NK-92 treated with Interleukin-12 subunit alpha and Interleukin-12 subunit beta, amount 100 ng/mL, for 24 hours (cell line): ENCODE data around the gene CREM.

Source experiments
- DNase-seq: peaks from one replicate; lab custom pipeline; 2025; lab: John Stamatoyannopoulos, UW

Gene CREM

DNA sequence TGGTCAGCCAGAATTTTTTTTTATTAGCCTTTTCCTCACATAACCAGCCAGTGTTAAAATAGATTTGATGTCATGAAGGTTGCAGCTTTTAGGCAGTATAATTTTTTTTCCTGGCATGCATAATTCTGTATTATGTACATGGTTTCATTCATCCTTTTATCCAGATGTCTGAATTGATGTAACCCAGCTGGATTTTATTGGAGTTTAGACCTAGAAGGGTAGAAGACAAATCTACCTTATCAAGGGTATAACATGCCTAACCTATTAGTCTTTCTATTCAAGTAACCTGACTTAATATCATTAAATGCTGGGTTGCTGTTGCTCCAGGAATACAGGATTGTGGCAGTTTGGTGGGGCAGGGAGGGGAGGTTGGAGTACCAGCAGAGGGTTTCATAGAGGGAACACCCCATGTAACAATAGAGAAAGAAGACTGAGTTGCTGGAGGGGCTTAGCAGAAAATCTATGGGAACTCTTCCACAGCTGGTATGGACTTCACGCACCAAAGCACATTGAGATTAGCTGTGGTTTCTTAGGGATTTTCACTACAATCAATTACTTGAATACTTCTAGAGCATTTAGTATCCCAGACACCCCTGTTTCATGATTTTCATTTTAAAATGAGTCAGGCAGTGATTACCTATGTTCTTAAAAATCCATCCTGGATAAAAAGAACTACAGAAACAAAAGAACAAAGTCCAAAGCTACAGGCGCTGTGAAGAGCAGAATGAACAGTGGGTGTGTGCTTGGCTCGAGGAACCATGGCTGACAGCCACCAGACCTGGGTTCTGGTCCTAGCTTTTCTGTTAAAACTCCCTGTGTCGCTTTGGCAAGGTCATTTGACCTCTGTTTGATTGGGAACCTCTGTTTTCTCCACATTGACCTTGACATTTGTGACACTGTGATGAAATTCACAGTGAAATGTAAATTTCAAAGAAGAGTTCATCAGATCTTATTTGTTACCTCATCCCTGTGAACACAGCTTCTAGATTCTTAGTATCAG is 93.5 kb downstream of the CREM start:
- no peak for DNase-seq

- no peak for DNase-seq
Measured at GRCh38 chr10:35223016-35223415, 96.4 kb downstream of the CREM start.

DNA sequence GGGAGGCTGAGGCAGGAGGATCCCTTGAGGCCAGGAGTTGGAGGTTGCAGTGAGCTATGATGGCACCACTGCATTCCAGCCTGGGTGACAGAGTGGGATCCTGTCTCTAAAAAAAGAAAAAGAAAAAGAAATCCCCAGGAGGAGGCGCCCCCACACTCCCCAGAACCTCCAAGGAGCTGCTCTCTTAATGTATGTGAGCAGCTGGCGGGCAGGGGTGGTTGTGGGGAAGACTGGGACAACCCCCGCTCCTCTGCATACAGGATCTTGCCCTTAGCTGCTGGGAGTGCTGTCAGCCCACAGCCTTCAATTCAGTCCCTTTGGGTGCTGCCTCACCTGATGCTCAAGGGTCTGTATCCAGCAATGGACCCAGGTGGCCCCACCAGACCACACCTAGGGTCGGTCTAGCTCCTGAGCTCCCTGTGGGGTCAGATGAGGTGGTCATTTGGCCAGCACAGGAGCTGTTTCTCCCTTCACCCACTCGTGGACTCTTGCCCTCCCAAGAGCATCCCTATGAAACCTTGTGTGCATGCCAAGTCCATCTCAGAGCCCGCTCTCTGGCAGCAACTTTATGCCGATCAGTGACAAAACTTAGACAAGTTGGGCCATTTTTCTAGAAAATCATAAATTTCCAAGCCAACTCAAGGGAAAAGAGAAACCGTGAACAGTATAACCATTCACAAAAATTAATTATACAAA is 97.5 kb downstream of the CREM start:
- DNase-seq = no peak

- DNase-seq = no peak
Measured at GRCh38 chr10:35225204-35225603, 98.6 kb downstream of the CREM start.

GRCh38 chr10:35226507-35226906 is 99.9 kb downstream of the CREM start:
- DNase-seq = no peak

- DNase-seq = no peak
Measured at GRCh38 chr10:35228058-35228457, 101.4 kb downstream of the CREM start.

GRCh38 chr10:35231646-35232045 is 105.0 kb downstream of the CREM start:
- no peak for DNase-seq

GRCh38 chr10:35232527-35232926 is 105.9 kb downstream of the CREM start:
- DNase-seq = no peak

DNA sequence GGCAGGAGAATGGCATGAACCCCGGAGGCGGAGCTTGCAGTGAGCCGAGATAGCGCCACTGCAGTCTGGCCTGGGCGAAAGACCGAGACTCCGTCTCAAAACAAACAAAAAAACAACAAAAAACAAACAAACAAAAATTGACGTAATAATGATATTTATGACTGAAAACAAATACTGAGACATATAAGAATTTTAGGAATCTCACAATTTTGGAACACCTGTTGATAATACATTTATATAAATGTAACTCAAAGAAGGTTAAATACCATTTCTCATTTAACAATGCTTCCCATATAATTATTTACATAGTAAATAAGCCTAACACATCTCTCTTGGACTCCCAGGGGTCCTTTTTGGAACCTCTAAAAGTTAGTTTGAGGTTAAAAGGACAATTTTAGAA is 107.4 kb downstream of the CREM start:
- no peak for DNase-seq

GRCh38 chr10:35236739-35237138 is 110.1 kb downstream of the CREM start:
- DNase-seq = no peak

GRCh38 chr10:35237766-35238512 is 111.3 kb downstream of the CREM start:
- DNase-seq = no peak

DNA sequence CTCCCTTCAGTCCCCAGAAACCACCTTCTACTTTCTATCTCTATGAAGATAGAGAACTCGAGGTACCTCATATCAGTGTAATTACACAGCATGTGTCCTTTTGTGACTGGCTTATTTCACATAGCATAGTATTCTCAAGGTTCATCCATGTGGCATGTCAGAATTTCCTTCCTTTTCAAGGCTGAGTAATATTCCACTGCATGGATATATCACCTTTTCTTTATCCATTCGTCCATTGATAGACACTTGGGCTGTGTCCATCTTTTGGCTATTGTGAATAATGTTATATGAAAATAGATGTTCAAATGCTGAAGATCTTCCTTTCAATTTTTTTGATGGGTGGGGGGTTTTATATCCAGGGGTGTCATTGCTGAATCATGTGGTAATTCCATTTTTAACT is 117.9 kb downstream of the CREM start:
- DNase-seq = no peak

DNA sequence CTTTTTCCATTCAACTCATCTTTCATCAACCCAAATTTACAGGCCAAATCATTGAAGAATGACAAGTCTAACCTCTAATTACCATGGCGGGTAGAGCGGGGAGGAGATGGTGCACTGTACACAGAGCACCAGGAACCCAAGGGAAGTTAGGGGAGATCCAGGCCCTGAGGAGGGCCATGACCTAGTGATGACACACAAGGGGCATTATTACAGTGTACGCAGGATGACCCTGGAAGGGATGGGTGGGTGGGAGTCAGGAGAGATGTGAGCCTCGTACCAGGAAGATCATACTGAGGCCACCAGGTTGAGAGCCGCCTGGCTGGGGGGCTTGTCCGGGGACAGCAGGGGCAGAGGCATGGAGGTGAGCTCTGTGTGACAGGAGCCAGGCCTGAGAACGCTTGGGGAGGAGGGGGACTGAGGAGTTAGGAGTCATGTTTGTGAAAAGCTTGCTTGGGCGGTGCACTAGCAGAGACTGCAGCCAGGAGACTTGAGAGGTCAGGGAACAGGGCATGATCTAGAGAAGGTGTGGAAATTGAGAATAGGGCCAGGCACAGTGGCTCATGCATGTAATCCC is 120.2 kb downstream of the CREM start:
- DNase-seq = no peak

GRCh38 chr10:35251373-35252100 is 124.9 kb downstream of the CREM start:
- DNase-seq = no peak

GRCh38 chr10:35257057-35257983 is 130.7 kb downstream of the CREM start:
- DNase-seq = no peak

DNA sequence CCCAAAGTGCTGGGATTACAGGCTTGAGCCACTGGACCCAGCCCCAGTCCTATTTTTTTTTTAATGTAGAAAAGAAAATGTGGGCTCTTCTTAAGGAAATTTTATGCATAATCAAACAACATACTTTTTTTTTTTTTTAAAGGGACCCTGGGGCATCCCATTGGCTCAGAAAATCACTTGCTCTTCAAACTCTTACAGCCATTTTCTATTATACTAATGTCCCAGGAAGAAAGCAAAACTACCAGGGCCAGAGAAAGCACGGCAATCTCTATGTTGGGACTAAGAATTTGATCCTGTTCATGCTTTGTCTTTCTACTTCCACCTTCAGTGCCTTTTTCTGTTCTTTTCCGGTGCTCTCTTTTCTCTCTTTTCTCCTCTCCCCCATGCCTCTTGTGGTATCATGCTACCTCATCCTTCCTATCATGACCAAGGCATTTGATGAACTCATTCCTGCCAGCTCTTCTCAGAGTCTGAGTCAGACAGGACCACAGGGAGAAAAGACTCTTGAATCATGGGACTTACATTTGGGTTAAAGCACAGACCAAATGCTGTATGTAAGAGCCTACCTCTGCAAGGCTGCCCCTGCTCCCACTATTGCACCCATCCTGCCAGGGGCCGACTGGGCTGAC is 133.2 kb downstream of the CREM start:
- no peak for DNase-seq

DNA sequence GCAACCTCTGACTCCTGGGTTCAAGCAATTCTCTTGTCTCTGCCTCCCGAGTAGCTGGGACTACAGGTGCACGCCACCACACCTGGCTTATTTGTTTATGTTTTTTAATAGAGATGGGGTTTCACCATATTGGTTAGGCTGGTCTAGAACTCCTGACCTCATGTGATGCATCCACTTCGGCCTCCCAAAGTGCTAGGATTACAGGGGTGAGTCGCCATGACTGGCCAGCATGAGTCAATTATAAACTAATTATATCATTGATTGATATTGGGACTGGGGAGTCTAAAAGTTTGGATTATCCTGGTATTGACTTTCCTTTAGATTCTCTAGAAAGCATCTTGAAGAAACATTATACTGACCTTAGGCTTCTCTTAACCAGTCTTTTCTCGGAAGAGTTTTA is 135.8 kb downstream of the CREM start:
- DNase-seq = no peak
